ENCODE data around the gene CYP2R1. TPM values are rescaled to one million over a fixed set of nuclear protein-coding genes. Genes with fewer than 3 reads are reported as not detected.
A peak's percentile ranks its signal among the peaks of the same experiment; 100 is the strongest.

The CYP2R1 gene
- total and polyA plus RNA-seq, 2 donors (not counting 3 experiments of a cell fraction or from before 2014, with no cell fraction given), result 5.8 to 8.0 TPM

DNA sequence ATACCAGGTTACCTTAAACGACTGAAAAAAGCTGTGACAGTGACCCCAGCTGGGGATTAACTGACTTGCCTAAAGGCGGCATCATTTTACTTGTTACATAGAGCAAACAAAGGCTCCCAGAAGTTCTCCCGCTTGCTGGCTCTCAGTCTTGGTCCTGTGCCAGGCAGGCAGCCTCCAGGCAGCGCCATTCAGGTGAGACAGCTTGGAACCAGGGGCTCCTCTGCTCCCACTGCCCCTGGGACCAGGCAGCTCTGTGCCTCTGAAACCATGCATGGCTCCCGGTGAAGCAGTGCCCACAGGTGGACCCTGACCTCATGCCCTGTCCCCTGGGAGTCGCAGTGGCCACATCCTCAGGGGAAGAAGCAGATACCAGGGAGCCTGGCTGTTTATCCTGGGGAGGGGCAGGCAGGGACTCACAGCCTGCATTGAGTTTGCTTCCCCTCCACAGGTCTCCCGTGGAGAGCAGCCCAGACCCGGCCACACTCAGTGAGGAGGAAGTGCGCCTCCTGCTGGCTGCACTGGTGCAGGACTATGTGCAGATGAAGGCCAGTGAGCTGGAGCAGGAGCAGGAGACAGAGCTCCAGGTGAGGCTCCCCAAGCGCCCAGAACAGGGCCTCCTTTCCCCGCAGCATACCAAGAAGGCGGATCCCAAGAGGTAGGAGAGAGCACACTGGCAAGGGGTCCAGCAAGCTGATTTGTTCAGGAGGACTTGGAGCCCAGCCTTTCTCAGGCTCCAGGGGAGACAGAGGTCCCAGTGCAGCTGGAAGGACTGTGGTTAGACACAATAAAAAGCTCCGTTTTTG, 15.6 kb upstream of the CYP2R1 start:
- FAIRE-seq (peak; percentile 67), DNase-seq (ENCODE audit: low read depth, low spot score) (peak; percentile 42)
- Histone ChIP-seq H4K20me1 (replicated peaks; ENCODE audit: control insufficient read depth, extremely low read depth, insufficient read depth, low read length) (no peaks in the 10 kb centered on the region), H3K36me3 (ENCODE audit: control insufficient read depth in 2 of 2, extremely low read depth in 1 of 2, insufficient read depth in 2 of 2, low read length in 2 of 2) (no peaks in the 10 kb centered on the region), H3K4me1 (ENCODE audit: control insufficient read depth, extremely low read depth, insufficient read depth, low read length) (peaks cover 16% of the 10 kb centered on the region), H3K4me3 (replicated peaks in 1 of 3; ENCODE audit: insufficient read depth in 1 of 3, low read depth in 1 of 3, low read length in 3 of 3) (no peak overlapping the region), H3K27me3 (ENCODE audit: control insufficient read depth in 2 of 2, insufficient read depth in 2 of 2, low read length in 2 of 2) (peaks cover 0 to 13% of the 10 kb centered on the region in 2 experiments), H3K27ac (ENCODE audit: insufficient read depth, low read depth, low read length) (no peak overlapping the region), H3K9me1 (replicated peaks; ENCODE audit: control insufficient read depth, extremely low read depth, insufficient read depth, low read length) (no peaks in the 10 kb centered on the region), H3K4me2 (ENCODE audit: insufficient read depth, low read length) (no peak overlapping the region), H3K79me2 (ENCODE audit: control insufficient read depth, insufficient read depth, low read length) (no peaks in the 10 kb centered on the region), H2AFZ (ENCODE audit: low read depth, low read length) (no peak overlapping the region), H3K9ac (replicated peaks; ENCODE audit: extremely low read depth, insufficient read depth, low read length) (no peak overlapping the region), H3K9me3 (replicated peaks; ENCODE audit: control insufficient read depth, insufficient read depth, low read length) (no peaks in the 10 kb centered on the region)
- intact Hi-C loops (cut with micrococcal nuclease) (loop anchor here (1.0 to 5.0 kb wide), 7 partner anchors 99 to 385 kb away; partner anchors contain the start of genes PDE3B and PSMA1), dilution Hi-C loops (cut with MboI; ENCODE audit: extremely low pct_ligation_motif_present, low sequenced_read_pairs) (no loop called here)
- BruUV-seq (replicated peaks), result no TSS peak
- ChIA-PET POLR2A (interaction anchor here (1.8 to 1.9 kb wide), 2 partner anchors 16 to 118 kb away, joined by 7 to 10 read pairs; partner anchors contain the start of gene CYP2R1), CTCF (interaction anchor here (0.6 to 9.7 kb wide), 79 partner anchors 7 to 1706 kb away, joined by 3 to 833 read pairs (median 6); partner anchors contain the start of genes CALCB, CYP2R1 and PSMA1)
- TF ChIP-seq, protein P1, sequence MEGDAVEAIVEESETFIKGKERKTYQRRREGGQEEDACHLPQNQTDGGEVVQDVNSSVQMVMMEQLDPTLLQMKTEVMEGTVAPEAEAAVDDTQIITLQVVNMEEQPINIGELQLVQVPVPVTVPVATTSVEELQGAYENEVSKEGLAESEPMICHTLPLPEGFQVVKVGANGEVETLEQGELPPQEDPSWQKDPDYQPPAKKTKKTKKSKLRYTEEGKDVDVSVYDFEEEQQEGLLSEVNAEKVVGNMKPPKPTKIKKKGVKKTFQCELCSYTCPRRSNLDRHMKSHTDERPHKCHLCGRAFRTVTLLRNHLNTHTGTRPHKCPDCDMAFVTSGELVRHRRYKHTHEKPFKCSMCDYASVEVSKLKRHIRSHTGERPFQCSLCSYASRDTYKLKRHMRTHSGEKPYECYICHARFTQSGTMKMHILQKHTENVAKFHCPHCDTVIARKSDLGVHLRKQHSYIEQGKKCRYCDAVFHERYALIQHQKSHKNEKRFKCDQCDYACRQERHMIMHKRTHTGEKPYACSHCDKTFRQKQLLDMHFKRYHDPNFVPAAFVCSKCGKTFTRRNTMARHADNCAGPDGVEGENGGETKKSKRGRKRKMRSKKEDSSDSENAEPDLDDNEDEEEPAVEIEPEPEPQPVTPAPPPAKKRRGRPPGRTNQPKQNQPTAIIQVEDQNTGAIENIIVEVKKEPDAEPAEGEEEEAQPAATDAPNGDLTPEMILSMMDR (IDR thresholded peaks at IDR 0.05; ENCODE audit: extremely low read depth in 1 of 2, insufficient read depth in 1 of 2, low read depth in 1 of 2, low read length in 2 of 2), result peak; percentile 77 to 93
- TF ChIP-seq FOS (IDR thresholded peaks at IDR 0.05; ENCODE audit: borderline replicate concordance, insufficient read depth, low read length), result no peak

- POLR2A ChIA-PET, result interaction anchor here (1.0 to 1.9 kb wide), 3 partner anchors 15 to 117 kb away, joined by 3 to 10 read pairs (median 7); partner anchors contain the start of gene CYP2R1
- no TSS peak for BruUV-seq (replicated peaks)
These were observed 15.0 kb upstream of the CYP2R1 start for GRCh38 chr11:14906993-14907392.

More at GRCh38 chr11:14906993-14907392, 15.0 kb upstream of the CYP2R1 start:
- no peak for DNase-seq (ENCODE audit: low read depth, low spot score)
- no peak for FAIRE-seq
- Histone ChIP-seq H3K9me3 (replicated peaks; ENCODE audit: control insufficient read depth, insufficient read depth, low read length) (no peaks in the 10 kb centered on the region), H3K79me2 (ENCODE audit: control insufficient read depth, insufficient read depth, low read length) (no peaks in the 10 kb centered on the region), H3K27me3 (ENCODE audit: control insufficient read depth in 2 of 2, insufficient read depth in 2 of 2, low read length in 2 of 2) (peaks cover 0 to 11% of the 10 kb centered on the region in 2 experiments), H2AFZ (ENCODE audit: low read depth, low read length) (no peak overlapping the region), H3K9me1 (replicated peaks; ENCODE audit: control insufficient read depth, extremely low read depth, insufficient read depth, low read length) (no peaks in the 10 kb centered on the region), H3K36me3 (ENCODE audit: control insufficient read depth in 2 of 2, extremely low read depth in 1 of 2, insufficient read depth in 2 of 2, low read length in 2 of 2) (no peaks in the 10 kb centered on the region), H3K4me3 (replicated peaks in 1 of 3; ENCODE audit: insufficient read depth in 1 of 3, low read depth in 1 of 3, low read length in 3 of 3) (no peak overlapping the region), H3K9ac (replicated peaks; ENCODE audit: extremely low read depth, insufficient read depth, low read length) (no peak overlapping the region), H3K27ac (ENCODE audit: insufficient read depth, low read depth, low read length) (no peak overlapping the region), H4K20me1 (replicated peaks; ENCODE audit: control insufficient read depth, extremely low read depth, insufficient read depth, low read length) (no peaks in the 10 kb centered on the region), H3K4me2 (ENCODE audit: insufficient read depth, low read length) (no peak overlapping the region), H3K4me1 (ENCODE audit: control insufficient read depth, extremely low read depth, insufficient read depth, low read length) (peaks cover 18% of the 10 kb centered on the region)
- dilution Hi-C loops (cut with MboI; ENCODE audit: extremely low pct_ligation_motif_present, low sequenced_read_pairs), result no loop called here
- intact Hi-C loops (cut with micrococcal nuclease), result loop anchor here (1.0 to 5.0 kb wide), 5 partner anchors 117 to 385 kb away; partner anchors contain the start of genes PDE3B and PSMA1
- TF ChIP-seq MYC (IDR thresholded peaks at IDR 0.05; ENCODE audit: low read depth, low read length) (no peak), MAX (IDR thresholded peaks at IDR 0.05; ENCODE audit: insufficient read depth, insufficient read length) (no peak), POLR2A (IDR thresholded peaks at IDR 0.05; ENCODE audit: low read depth, low read length) (no peak), JUN (IDR thresholded peaks at IDR 0.05; ENCODE audit: borderline replicate concordance, insufficient read depth, insufficient read length, low read depth) (no peak), FOS (IDR thresholded peaks at IDR 0.05; ENCODE audit: borderline replicate concordance, insufficient read depth, low read length) (no peak), GATA2 (IDR thresholded peaks at IDR 0.05; ENCODE audit: insufficient read depth, insufficient read length, low read depth, low read length) (no peak), EZH2 (IDR thresholded peaks at IDR 0.05; ENCODE audit: borderline replicate concordance, low read depth, low read length, severe bottlenecking) (no peak), POLR2AphosphoS5 (IDR thresholded peaks at IDR 0.05; ENCODE audit: insufficient read depth, low read depth, low read length) (no peak)
- TF ChIP-seq, protein P1 (IDR thresholded peaks at IDR 0.05; ENCODE audit: extremely low read depth in 1 of 2, insufficient read depth in 1 of 2, low read depth in 1 of 2, low read length in 2 of 2), result no peak
- CTCF ChIA-PET, result interaction anchor here (0.7 to 9.7 kb wide), 36 partner anchors 8 to 1707 kb away, joined by 3 to 833 read pairs (median 12); partner anchors contain the start of genes CALCB and CYP2R1
